ENCODE results near the gene POLR1A. TPM values are rescaled to one million over a fixed set of nuclear protein-coding genes. Genes with fewer than 3 reads are reported as not detected.

POLR1A gene
- total RNA-seq, 5 donors from 2014 or later (not counting 1 experiment from before 2014, with no cell fraction given), result 22.0 to 28.7 (median 25.7) TPM

GRCh38 chr2:86020984-86021383 lies 84.7 kb downstream of the POLR1A start:
- peaks cover 9 to 16% (median 11%) of the 10 kb centered on the region in 3 donors for H3K4me1 Mint-ChIP-seq
- CTCF ChIA-PET, result interaction anchor here in 1 of 2 donors (0.6 kb wide), 1 partner anchor 1385 kb away, joined by 3 read pairs; no protein-coding TSS in a partner anchor
- Histone ChIP-seq H3K9me3 (no peaks in the 10 kb centered on the region), H3K27me3 (replicated peaks in 1 of 2; ENCODE audit: control insufficient read depth in 2 of 2, extremely low read depth in 1 of 2, insufficient read depth in 2 of 2, low read length in 1 of 2) (no peaks in the 10 kb centered on the region), H3K36me3 (ENCODE audit: control insufficient read depth in 2 of 2, extremely low read depth in 1 of 2, insufficient read depth in 1 of 2, low read length in 1 of 2) (peaks cover 0 to 5% of the 10 kb centered on the region in 2 donors), H3K4me1 (ENCODE audit: control insufficient read depth in 1 of 2, extremely low read depth in 1 of 2, insufficient read depth in 2 of 2, low read length in 2 of 2) (peaks cover 6 to 17% of the 10 kb centered on the region in 2 experiments), H3K27ac (ENCODE audit: low read length) (no peak overlapping the region), H3K4me3 (ENCODE audit: control insufficient read depth in 1 of 2, extremely low read depth in 1 of 2, low read length in 1 of 2) (no peak overlapping the region)
- H3K36me3 Mint-ChIP-seq, result peaks cover 8% of the 10 kb centered on the region
- DNase-seq (no peak), ATAC-seq (replicated peaks in 1 of 4) (no peak)
- no peaks in the 10 kb centered on the region for H3K9me3 Mint-ChIP-seq
- no peak overlapping the region for H3K4me3 Mint-ChIP-seq
- POLR2A ChIA-PET, result no interaction called here
- H3K27ac Mint-ChIP-seq, result no peak overlapping the region
- 86% methylated on average over 2 of the region's 7 CpGs for WGBS (ENCODE audit: insufficient coverage)
- no peaks in the 10 kb centered on the region for H3K27me3 Mint-ChIP-seq

GRCh38 chr2:86019121-86019520 lies 86.6 kb downstream of the POLR1A start:
- ATAC-seq (replicated peaks in 1 of 4) (no peak), DNase-seq (no peak)
- Histone ChIP-seq H3K27me3 (replicated peaks in 1 of 2; ENCODE audit: control insufficient read depth in 2 of 2, extremely low read depth in 1 of 2, insufficient read depth in 2 of 2, low read length in 1 of 2) (no peaks in the 10 kb centered on the region), H3K27ac (ENCODE audit: low read length) (no peak overlapping the region), H3K4me1 (ENCODE audit: control insufficient read depth in 1 of 2, extremely low read depth in 1 of 2, insufficient read depth in 2 of 2, low read length in 2 of 2) (peaks cover 6 to 17% of the 10 kb centered on the region in 2 experiments), H3K36me3 (ENCODE audit: control insufficient read depth in 2 of 2, extremely low read depth in 1 of 2, insufficient read depth in 1 of 2, low read length in 1 of 2) (no peaks in the 10 kb centered on the region), H3K9me3 (no peaks in the 10 kb centered on the region), H3K4me3 (ENCODE audit: control insufficient read depth in 1 of 2, extremely low read depth in 1 of 2, low read length in 1 of 2) (no peak overlapping the region)
- CTCF ChIA-PET, result no interaction called here
- peaks cover 5 to 6% (median 6%) of the 10 kb centered on the region in 3 donors for H3K9me3 Mint-ChIP-seq
- POLR2A ChIA-PET, result no interaction called here
- no peaks in the 10 kb centered on the region for H3K27me3 Mint-ChIP-seq
- no CpG with 5 or more reads among the region's 5 CpGs for WGBS (ENCODE audit: insufficient coverage)
- peaks cover 9 to 20% (median 11%) of the 10 kb centered on the region in 3 donors for H3K4me1 Mint-ChIP-seq
- no peak overlapping the region for H3K4me3 Mint-ChIP-seq
- peaks cover 6% of the 10 kb centered on the region for H3K36me3 Mint-ChIP-seq
- no peak overlapping the region for H3K27ac Mint-ChIP-seq

- no peak overlapping the region for H3K27ac ChIP-seq (ENCODE audit: low read length)
- no peak for ATAC-seq (replicated peaks in 1 of 4)
- peaks cover 12% of the 10 kb centered on the region for H3K36me3 Mint-ChIP-seq
Measured at GRCh38 chr2:86017901-86018896, 87.5 kb downstream of the POLR1A start.

GRCh38 chr2:86016581-86016980 lies 89.1 kb downstream of the POLR1A start:
- Mint-ChIP-seq H3K27me3 (no peaks in the 10 kb centered on the region), H3K4me3 (peak overlapping the region in 1 of 3 donors; percentile 44), H3K36me3 (peaks cover 12% of the 10 kb centered on the region), H3K4me1 (peaks cover 9 to 20% (median 11%) of the 10 kb centered on the region in 3 donors), H3K9me3 (peaks cover 6 to 12% (median 12%) of the 10 kb centered on the region in 3 donors), H3K27ac (peak overlapping the region; percentile 81 to 88)
- Histone ChIP-seq H3K27me3 (replicated peaks in 1 of 2; ENCODE audit: control insufficient read depth in 2 of 2, extremely low read depth in 1 of 2, insufficient read depth in 2 of 2, low read length in 1 of 2) (no peaks in the 10 kb centered on the region), H3K9me3 (no peaks in the 10 kb centered on the region), H3K4me1 (ENCODE audit: control insufficient read depth in 1 of 2, extremely low read depth in 1 of 2, insufficient read depth in 2 of 2, low read length in 2 of 2) (peaks cover 6 to 17% of the 10 kb centered on the region in 2 experiments), H3K27ac (ENCODE audit: low read length) (peak overlapping the region; percentile 54), H3K4me3 (ENCODE audit: control insufficient read depth in 1 of 2, extremely low read depth in 1 of 2, low read length in 1 of 2) (no peak overlapping the region), H3K36me3 (ENCODE audit: control insufficient read depth in 2 of 2, extremely low read depth in 1 of 2, insufficient read depth in 1 of 2, low read length in 1 of 2) (no peaks in the 10 kb centered on the region)
- CTCF ChIA-PET, result no interaction called here
- 86% methylated on average over 5 of the region's 12 CpGs for WGBS (ENCODE audit: insufficient coverage)
- ATAC-seq (replicated peaks in 1 of 4), result no peak
- DNase-seq, result no peak
- POLR2A ChIA-PET, result no interaction called here

More at GRCh38 chr2:86017901-86018896, 87.5 kb downstream of the POLR1A start:
- no peaks in the 10 kb centered on the region for H3K36me3 ChIP-seq (ENCODE audit: control insufficient read depth in 2 of 2, extremely low read depth in 1 of 2, insufficient read depth in 1 of 2, low read length in 1 of 2)
- Mint-ChIP-seq H3K4me3 (no peak overlapping the region), H3K27me3 (no peaks in the 10 kb centered on the region), H3K9me3 (peaks cover 6 to 12% (median 12%) of the 10 kb centered on the region in 3 donors), H3K4me1 (peaks cover 9 to 20% (median 11%) of the 10 kb centered on the region in 3 donors), H3K27ac (no peak overlapping the region)
- POLR2A ChIA-PET, result no interaction called here
- CTCF ChIA-PET, result no interaction called here
- no peaks in the 10 kb centered on the region for H3K9me3 ChIP-seq
- no peak for DNase-seq
- H3K27me3 ChIP-seq (replicated peaks in 1 of 2; ENCODE audit: control insufficient read depth in 2 of 2, extremely low read depth in 1 of 2, insufficient read depth in 2 of 2, low read length in 1 of 2), result no peaks in the 10 kb centered on the region
- H3K4me3 ChIP-seq (ENCODE audit: control insufficient read depth in 1 of 2, extremely low read depth in 1 of 2, low read length in 1 of 2), result no peak overlapping the region
- 95% methylated on average over 15 of the region's 22 CpGs for WGBS (ENCODE audit: insufficient coverage)
- H3K4me1 ChIP-seq (ENCODE audit: control insufficient read depth in 1 of 2, extremely low read depth in 1 of 2, insufficient read depth in 2 of 2, low read length in 2 of 2), result peaks cover 6 to 17% of the 10 kb centered on the region in 2 experiments

- Histone ChIP-seq H3K36me3 (ENCODE audit: control insufficient read depth in 2 of 2, extremely low read depth in 1 of 2, insufficient read depth in 1 of 2, low read length in 1 of 2) (no peaks in the 10 kb centered on the region), H3K27me3 (replicated peaks in 1 of 2; ENCODE audit: control insufficient read depth in 2 of 2, extremely low read depth in 1 of 2, insufficient read depth in 2 of 2, low read length in 1 of 2) (no peaks in the 10 kb centered on the region), H3K27ac (ENCODE audit: low read length) (no peak overlapping the region), H3K9me3 (no peaks in the 10 kb centered on the region), H3K4me3 (ENCODE audit: control insufficient read depth in 1 of 2, extremely low read depth in 1 of 2, low read length in 1 of 2) (no peak overlapping the region), H3K4me1 (ENCODE audit: control insufficient read depth in 1 of 2, extremely low read depth in 1 of 2, insufficient read depth in 2 of 2, low read length in 2 of 2) (peaks cover 6 to 17% of the 10 kb centered on the region in 2 experiments)
- H3K27ac Mint-ChIP-seq, result no peak overlapping the region
- ChIA-PET POLR2A (no interaction called here), CTCF (no interaction called here)
- ATAC-seq (replicated peaks in 1 of 4), result no peak
- WGBS (ENCODE audit: insufficient coverage), result no CpG with 5 or more reads among the region's 1 CpG
- no peaks in the 10 kb centered on the region for H3K27me3 Mint-ChIP-seq
- peaks cover 6 to 12% (median 12%) of the 10 kb centered on the region in 3 donors for H3K9me3 Mint-ChIP-seq
- H3K36me3 Mint-ChIP-seq, result peaks cover 12% of the 10 kb centered on the region
- peaks cover 9 to 20% (median 11%) of the 10 kb centered on the region in 3 donors for H3K4me1 Mint-ChIP-seq
- DNase-seq, result no peak
- no peak overlapping the region for H3K4me3 Mint-ChIP-seq
Measured at GRCh38 chr2:86015699-86016098, 90.0 kb downstream of the POLR1A start.

GRCh38 chr2:86015006-86015405 lies 90.7 kb downstream of the POLR1A start:
- ATAC-seq (replicated peaks in 1 of 4), result no peak
- POLR2A ChIA-PET, result no interaction called here
- 89% methylated on average over 1 of the region's 2 CpGs for WGBS (ENCODE audit: insufficient coverage)
- H3K4me3 ChIP-seq (ENCODE audit: control insufficient read depth in 1 of 2, extremely low read depth in 1 of 2, low read length in 1 of 2), result no peak overlapping the region
- no peaks in the 10 kb centered on the region for H3K27me3 ChIP-seq (replicated peaks in 1 of 2; ENCODE audit: control insufficient read depth in 2 of 2, extremely low read depth in 1 of 2, insufficient read depth in 2 of 2, low read length in 1 of 2)
- H3K36me3 ChIP-seq (ENCODE audit: control insufficient read depth in 2 of 2, extremely low read depth in 1 of 2, insufficient read depth in 1 of 2, low read length in 1 of 2), result no peaks in the 10 kb centered on the region
- no peaks in the 10 kb centered on the region for H3K27me3 Mint-ChIP-seq
- H3K9me3 Mint-ChIP-seq, result peaks cover 6 to 12% (median 12%) of the 10 kb centered on the region in 3 donors
- no peak overlapping the region for H3K4me3 Mint-ChIP-seq
- peaks cover 9 to 20% (median 11%) of the 10 kb centered on the region in 3 donors for H3K4me1 Mint-ChIP-seq
- peaks cover 12% of the 10 kb centered on the region for H3K36me3 Mint-ChIP-seq
- DNase-seq, result no peak
- peak overlapping the region in 1 of 2 donors; percentile 10 for H3K27ac Mint-ChIP-seq
- no peaks in the 10 kb centered on the region for H3K9me3 ChIP-seq
- no peak overlapping the region for H3K27ac ChIP-seq (ENCODE audit: low read length)
- CTCF ChIA-PET, result no interaction called here
- peaks cover 6 to 17% of the 10 kb centered on the region in 2 experiments for H3K4me1 ChIP-seq (ENCODE audit: control insufficient read depth in 1 of 2, extremely low read depth in 1 of 2, insufficient read depth in 2 of 2, low read length in 2 of 2)

Data from T-cell (primary cell).